ENCODE measurements around the gene LTBP1. TPM values are rescaled to one million over a fixed set of nuclear protein-coding genes. Genes with fewer than 3 reads are reported as not detected.

The LTBP1 gene
- total and polyA plus RNA-seq, 2 donors (not counting 1 experiment from before 2014, with no cell fraction given) = 0.69 TPM; not detected in 1

- Histone ChIP-seq H3K4me2 (replicated peaks; ENCODE audit: low read depth, low read length, poor library complexity, severe bottlenecking) (no peak overlapping the region), H3K9ac (ENCODE audit: low read length) (no peak overlapping the region), H3K79me2 (ENCODE audit: control insufficient read depth, insufficient read depth, low read length) (no peaks in the 10 kb centered on the region), H2AFZ (ENCODE audit: insufficient read depth, low read depth, low read length, poor library complexity, severe bottlenecking) (peak overlapping the region; percentile 35), H3K9me3 (ENCODE audit: control extremely low read depth in 1 of 3, control insufficient read depth in 2 of 3, insufficient read depth in 1 of 3, low read length in 2 of 3) (peaks cover 0 to 4% (median 0%) of the 10 kb centered on the region in 3 donors), H3K36me3 (replicated peaks in 1 of 2; ENCODE audit: control extremely low read depth in 1 of 2, control insufficient read depth in 1 of 2, extremely low read depth in 1 of 2, insufficient read depth in 2 of 2, low read length in 1 of 2) (no peaks in the 10 kb centered on the region), H4K20me1 (ENCODE audit: control insufficient read depth, insufficient read depth, low read length, poor library complexity, severe bottlenecking) (no peaks in the 10 kb centered on the region), H3K27ac (ENCODE audit: low read length in 2 of 2) (no peak overlapping the region), H3K27me3 (replicated peaks in 1 of 4; ENCODE audit: control extremely low read depth in 1 of 4, control insufficient read depth in 3 of 4, insufficient read depth in 4 of 4, low read length in 3 of 4) (no peaks in the 10 kb centered on the region), H3K4me3 (ENCODE audit: control extremely low read depth in 1 of 5, extremely low read depth in 1 of 5, insufficient read depth in 1 of 5, low read depth in 2 of 5, low read length in 4 of 5) (no peak overlapping the region), H3K4me1 (ENCODE audit: control insufficient read depth in 2 of 2, insufficient read depth in 2 of 2, low read length in 2 of 2) (peaks cover 0 to 4% of the 10 kb centered on the region in 2 donors)
- Mint-ChIP-seq H3K27me3 (no peaks in the 10 kb centered on the region), H3K4me1 (peaks cover 8% of the 10 kb centered on the region), H3K4me3 (no peak overlapping the region), H3K27ac (no peak overlapping the region), H3K9me3 (ENCODE audit: insufficient read depth) (no peaks in the 10 kb centered on the region)
- intact Hi-C loops (cut with micrococcal nuclease) = no loop called here
- TF ChIP-seq EZH2 (IDR thresholded peaks at IDR 0.05; ENCODE audit: borderline replicate concordance, insufficient read depth, low read depth, low read length, poor library complexity, severe bottlenecking) (no peak), CTCF (IDR thresholded peaks at IDR 0.05) (no peak)
- 27% methylated on average over 1 of the region's 2 CpGs for WGBS (ENCODE audit: insufficient coverage)
- ATAC-seq (ENCODE audit: low read depth) = no peak
- ChIA-PET CTCF (no interaction called here), POLR2A (no interaction called here)
- DNase-seq = no peak
Measured at GRCh38 chr2:33444967-33445366, 498.2 kb downstream of the LTBP1 start.

- H3K9ac ChIP-seq (ENCODE audit: low read length) = no peak overlapping the region
- H3K4me2 ChIP-seq (replicated peaks; ENCODE audit: low read depth, low read length, poor library complexity, severe bottlenecking) = no peak overlapping the region
- TF ChIP-seq CTCF (IDR thresholded peaks at IDR 0.05) (no peak), EZH2 (IDR thresholded peaks at IDR 0.05; ENCODE audit: borderline replicate concordance, insufficient read depth, low read depth, low read length, poor library complexity, severe bottlenecking) (no peak)
- ATAC-seq (ENCODE audit: low read depth) (no peak), DNase-seq (no peak)
- no peak overlapping the region for H2AFZ ChIP-seq (ENCODE audit: insufficient read depth, low read depth, low read length, poor library complexity, severe bottlenecking)
- H3K27me3 ChIP-seq (replicated peaks in 1 of 4; ENCODE audit: control extremely low read depth in 1 of 4, control insufficient read depth in 3 of 4, insufficient read depth in 4 of 4, low read length in 3 of 4) = no peaks in the 10 kb centered on the region
- H3K36me3 ChIP-seq (replicated peaks in 1 of 2; ENCODE audit: control extremely low read depth in 1 of 2, control insufficient read depth in 1 of 2, extremely low read depth in 1 of 2, insufficient read depth in 2 of 2, low read length in 1 of 2) = no peaks in the 10 kb centered on the region
- no CpG with 5 or more reads among the region's 2 CpGs for WGBS (ENCODE audit: insufficient coverage)
- no peak overlapping the region for H3K4me3 ChIP-seq (ENCODE audit: control extremely low read depth in 1 of 5, extremely low read depth in 1 of 5, insufficient read depth in 1 of 5, low read depth in 2 of 5, low read length in 4 of 5)
- peaks cover 1 to 13% (median 12%) of the 10 kb centered on the region in 3 donors for H3K9me3 ChIP-seq (ENCODE audit: control extremely low read depth in 1 of 3, control insufficient read depth in 2 of 3, insufficient read depth in 1 of 3, low read length in 2 of 3)
- Mint-ChIP-seq H3K27ac (no peak overlapping the region), H3K4me1 (peaks cover 8% of the 10 kb centered on the region), H3K27me3 (no peaks in the 10 kb centered on the region), H3K4me3 (no peak overlapping the region), H3K9me3 (ENCODE audit: insufficient read depth) (peaks cover 9% of the 10 kb centered on the region)
- H4K20me1 ChIP-seq (ENCODE audit: control insufficient read depth, insufficient read depth, low read length, poor library complexity, severe bottlenecking) = no peaks in the 10 kb centered on the region
- H3K79me2 ChIP-seq (ENCODE audit: control insufficient read depth, insufficient read depth, low read length) = no peaks in the 10 kb centered on the region
- CTCF ChIA-PET = no interaction called here
- POLR2A ChIA-PET = no interaction called here
- H3K27ac ChIP-seq (ENCODE audit: low read length in 2 of 2) = no peak overlapping the region
- intact Hi-C loops (cut with micrococcal nuclease) = no loop called here
- H3K4me1 ChIP-seq (ENCODE audit: control insufficient read depth in 2 of 2, insufficient read depth in 2 of 2, low read length in 2 of 2) = peaks cover 0 to 4% of the 10 kb centered on the region in 2 donors
Measured at GRCh38 chr2:33448220-33448899, 501.6 kb downstream of the LTBP1 start.
